ENCODE data around the gene RNASEL.
"Not testable (repeated sequence)": the region's sequence is repeated elsewhere in the genome, so short reads cannot be mapped to it uniquely, and the experiment has no call there.

Gene RNASEL

DNA sequence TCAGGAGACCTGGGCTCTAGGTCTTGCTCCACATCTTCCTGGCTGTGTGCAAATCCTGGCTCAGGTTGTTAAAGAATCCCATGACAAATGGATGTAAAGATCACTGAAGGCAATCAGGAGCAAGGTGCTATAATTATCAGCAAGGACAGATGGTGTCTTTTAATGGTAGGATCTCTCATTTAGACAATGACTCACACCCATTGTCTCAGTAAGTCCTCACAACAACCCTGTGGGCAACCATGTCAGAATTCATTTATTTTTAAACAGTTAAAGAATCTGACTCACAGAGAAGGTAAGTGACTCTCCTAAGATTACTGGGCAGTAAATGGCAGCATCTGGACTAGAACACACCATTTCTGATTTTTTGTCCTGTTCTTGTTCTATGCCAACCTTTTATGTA, 32.8 kb downstream of the RNASEL start:
- DNase-seq, result no peak

GRCh38 chr1:182555493-182555892, 33.6 kb downstream of the RNASEL start:
- no peak for DNase-seq

DNA sequence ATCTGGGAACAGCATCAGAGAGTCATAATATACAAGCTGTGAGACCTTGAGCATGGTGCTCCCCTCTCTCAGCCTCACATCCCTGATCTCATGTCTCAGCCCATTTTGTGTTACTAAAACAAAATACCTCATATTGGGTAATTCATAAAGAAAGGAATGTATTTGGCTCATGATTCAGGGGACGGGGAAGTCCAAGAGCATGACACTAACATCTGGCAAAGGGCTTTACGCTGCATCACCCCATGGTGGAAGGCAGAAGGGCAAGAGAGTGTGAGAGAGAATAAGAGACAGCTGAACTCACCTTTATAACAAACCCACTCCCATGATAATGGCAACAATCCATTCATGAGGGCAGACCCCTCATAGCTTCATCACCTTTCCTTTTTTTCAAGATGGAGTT, 36.5 kb downstream of the RNASEL start:
- no peak for DNase-seq

DNA sequence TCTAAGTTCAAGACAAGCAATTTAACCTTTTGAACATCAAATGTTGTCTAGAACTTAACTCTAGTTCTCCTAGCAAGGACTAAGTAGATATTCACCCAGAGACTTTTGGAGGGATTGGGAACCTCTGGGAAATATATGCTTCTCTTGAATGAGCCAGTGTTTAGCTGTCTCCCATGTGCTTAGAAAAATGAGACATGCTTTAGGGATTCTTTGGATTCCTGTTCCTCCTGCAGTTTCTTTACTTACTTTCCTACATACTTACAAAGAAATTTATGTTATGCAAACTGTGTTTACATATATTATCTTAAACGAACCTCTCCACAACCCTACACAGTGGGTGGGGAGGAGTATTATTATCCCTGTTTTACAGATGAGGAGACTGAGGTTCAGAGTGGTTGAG, 39.2 kb downstream of the RNASEL start:
- no peak for DNase-seq

- DNase-seq, result no peak
Observed at GRCh38 chr1:182549346-182549745, 39.7 kb downstream of the RNASEL start.

DNA sequence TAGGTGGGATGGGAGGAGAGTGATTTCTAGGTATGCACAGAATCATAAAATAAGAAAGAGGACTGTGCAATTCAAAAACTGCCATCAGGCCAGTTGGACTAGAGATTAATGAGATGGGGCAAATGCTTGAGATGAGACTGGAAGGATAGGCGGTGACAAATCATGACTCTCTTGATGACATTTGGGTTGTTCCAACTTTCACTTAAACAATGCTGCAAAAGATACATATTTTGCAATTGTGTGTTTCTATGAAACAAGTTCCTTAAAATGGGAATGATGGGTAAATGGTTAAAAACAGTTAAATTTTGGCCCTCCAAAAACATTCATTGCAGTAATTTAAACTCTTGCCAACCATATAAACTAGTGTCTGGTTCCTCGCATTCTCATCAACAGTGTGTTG, 55.2 kb downstream of the RNASEL start:
- DNase-seq, result no peak

DNA sequence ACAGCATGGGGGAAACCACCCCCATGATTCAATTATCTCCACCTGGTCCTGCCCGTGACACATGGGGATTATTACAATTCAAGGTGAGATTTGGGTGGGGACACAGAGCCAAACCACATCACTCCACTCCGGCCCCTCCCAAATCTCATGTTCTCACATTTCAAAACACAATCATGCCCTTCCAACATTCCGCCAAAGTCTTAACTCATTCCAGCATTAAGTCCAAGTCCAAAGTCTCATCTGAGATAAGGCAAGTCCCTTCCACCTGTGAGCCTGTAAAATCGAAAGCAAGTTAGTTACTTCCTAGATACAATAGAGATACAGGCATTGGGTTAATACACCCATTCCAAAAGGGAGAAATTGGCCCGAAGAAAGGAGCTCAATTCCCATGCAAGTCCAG, 60.9 kb downstream of the RNASEL start:
- not testable (repeated sequence) for DNase-seq

DNA sequence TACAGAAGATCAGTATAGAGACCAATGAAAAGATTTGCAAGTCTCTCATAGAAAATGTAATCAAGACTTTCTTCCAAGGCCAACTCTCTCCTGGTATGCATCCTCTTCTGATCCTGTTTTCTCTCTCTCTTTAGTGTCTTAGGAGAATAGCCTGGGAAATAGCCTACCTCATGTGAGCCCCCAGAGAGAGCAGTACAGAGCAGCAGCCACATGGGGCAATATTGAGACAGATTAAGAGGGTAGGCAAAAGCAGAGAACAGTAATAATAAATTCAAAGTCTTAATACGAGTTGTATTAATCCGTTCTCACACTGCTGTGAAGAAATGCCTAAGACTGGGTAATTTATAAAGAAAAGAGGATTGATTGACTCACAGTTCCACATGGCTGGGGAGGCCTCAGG, 61.4 kb downstream of the RNASEL start:
- DNase-seq, result no peak

- DNase-seq, result no peak
Observed at GRCh38 chr1:182525342-182525741, 63.7 kb downstream of the RNASEL start.

All from NCI-H187 treated with DMSO at 0.1 percent for 48 hours (cell line).